GM04503 (cell line): ENCODE data around the gene SSBP2.
A peak's percentile ranks its signal among the peaks of the same experiment; 100 is the strongest.

Experiments used
- DNase-seq: peaks from one replicate; pipeline ENCODE4 v3.0.0-alpha.2; 2012; ENCODE audit warnings: low read depth

SSBP2 gene

DNA sequence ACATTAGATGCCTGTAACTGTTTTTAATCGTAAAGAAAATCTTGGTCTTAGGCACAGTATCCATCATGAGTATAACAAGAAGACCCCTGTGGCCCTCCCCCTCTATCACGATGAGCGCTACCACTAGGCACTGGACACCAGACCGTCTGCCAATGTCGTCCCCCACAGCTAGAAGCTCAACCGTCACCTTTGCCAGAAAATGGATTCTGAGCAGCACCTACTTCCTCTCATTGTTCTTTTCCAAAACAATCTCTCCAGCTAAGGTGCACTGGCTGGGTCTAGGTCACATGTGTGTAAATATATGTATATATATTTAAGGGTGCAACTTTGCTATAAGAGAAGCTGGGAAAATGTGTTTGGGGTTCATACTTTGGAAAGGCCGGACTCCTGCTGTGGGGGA lies 15.7 kb upstream of the SSBP2 start:
- no peak for DNase-seq

- no peak for DNase-seq
These were observed 12.5 kb upstream of the SSBP2 start for GRCh38 chr5:81763294-81763928.

DNA sequence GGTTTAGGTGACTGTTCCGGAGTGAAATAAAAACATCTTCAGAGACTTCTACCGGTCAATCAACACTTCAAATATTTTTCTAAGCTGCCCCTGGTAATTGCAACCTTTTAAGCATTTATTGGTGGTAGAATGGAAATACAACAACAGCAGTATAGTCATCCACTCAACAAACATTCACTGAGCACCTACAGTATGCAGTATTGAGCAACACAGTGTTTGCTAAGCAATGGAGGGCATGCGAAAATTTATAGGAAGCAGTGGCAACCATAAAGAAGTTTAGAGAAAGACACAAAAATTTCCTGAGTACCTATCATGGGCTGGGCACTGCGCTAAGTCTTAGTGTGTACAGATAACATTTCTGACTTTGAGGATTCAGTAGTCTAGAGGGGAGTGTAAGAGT lies 12.0 kb upstream of the SSBP2 start:
- no peak for DNase-seq

GRCh38 chr5:81762401-81762800 lies 11.5 kb upstream of the SSBP2 start:
- no peak for DNase-seq

- no peak for DNase-seq
These were observed 11.1 kb upstream of the SSBP2 start for GRCh38 chr5:81761970-81762369.

GRCh38 chr5:81761270-81761669 lies 10.4 kb upstream of the SSBP2 start:
- DNase-seq: no peak

DNA sequence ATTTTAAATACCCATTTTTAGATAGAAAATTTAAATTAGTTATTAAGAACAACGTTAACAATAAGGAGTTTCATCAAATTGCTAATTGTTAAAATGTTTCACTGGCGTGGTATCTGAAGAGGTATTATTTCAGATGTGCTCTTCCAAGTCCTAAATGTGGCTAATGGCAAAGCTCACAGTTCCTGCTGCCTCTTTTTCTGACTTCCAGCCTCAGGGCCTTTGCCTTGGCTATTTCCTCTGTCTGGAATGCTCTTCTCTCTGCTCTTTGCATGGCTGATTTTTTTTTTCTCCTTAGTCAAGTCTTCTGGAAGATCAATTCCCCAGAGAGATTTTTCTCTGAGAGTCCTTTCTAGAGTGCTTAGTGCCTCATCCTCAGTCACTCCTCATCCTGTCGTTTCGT lies 9.6 kb upstream of the SSBP2 start:
- no peak for DNase-seq

- no peak for DNase-seq
These were observed 8.7 kb upstream of the SSBP2 start for GRCh38 chr5:81759632-81760005.

DNA sequence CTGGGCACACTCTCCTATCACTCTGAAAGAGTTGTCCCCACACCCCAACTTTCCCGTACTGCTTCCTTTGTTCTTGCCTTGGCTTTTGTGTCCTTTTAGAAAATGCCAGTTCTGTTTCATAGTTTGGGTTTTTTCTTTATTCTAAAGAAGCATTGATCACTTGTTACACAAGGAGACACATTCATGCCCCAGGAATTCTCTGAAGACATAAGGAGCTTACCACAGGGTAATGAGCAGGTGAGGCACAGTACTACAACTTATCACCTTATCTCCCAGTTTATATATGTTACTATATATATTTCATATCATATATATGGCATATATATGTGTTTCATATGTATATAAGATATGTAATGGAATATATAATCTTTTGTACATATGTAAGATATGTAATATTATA lies 6.5 kb upstream of the SSBP2 start:
- DNase-seq: no peak

- no peak for DNase-seq
These were observed 5.1 kb upstream of the SSBP2 start for GRCh38 chr5:81756016-81756415.

GRCh38 chr5:81755320-81755719 lies 4.4 kb upstream of the SSBP2 start:
- DNase-seq: peak; percentile 84

DNA sequence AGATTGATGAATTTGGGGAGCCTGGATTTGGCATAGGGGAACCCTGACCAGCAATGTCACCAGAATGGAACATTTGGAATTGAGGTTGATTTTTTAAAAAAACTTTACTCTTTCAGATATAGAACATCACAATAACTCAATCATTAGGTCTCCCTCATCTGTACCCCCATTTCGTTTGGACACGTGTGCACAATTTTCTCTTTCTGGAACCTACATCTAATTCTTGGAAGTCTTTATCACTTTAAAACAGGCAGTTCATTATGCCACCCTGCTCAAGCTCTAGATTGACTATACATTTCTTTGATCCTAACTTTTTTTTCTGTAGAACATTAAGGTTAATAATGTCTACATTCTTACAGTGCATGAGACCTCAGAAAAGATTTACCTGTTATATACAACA lies 3.7 kb upstream of the SSBP2 start:
- no peak for DNase-seq

DNA sequence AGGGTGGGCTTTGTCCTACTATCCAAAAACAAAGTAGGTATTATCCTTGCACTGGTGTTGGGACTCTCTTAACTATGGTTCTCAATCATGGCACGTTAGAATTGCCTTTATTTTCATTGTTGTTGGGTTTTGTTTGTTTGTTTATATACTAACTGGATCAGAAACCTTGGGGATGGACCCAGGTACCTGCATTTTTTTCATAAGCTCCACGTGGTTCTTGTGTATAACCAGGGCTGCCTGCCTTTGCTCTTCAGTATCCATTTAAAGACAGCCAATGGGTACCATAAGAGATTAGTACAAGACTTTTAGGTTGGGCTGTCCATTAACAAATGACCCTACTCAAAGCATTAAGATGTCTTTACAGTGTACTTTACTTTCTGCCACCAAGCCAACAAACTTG lies 2.5 kb upstream of the SSBP2 start:
- no peak for DNase-seq

- DNase-seq: no peak
These were observed 1.7 kb upstream of the SSBP2 start for GRCh38 chr5:81752644-81752963.

- DNase-seq: no peak
These were observed 1.1 kb upstream of the SSBP2 start for GRCh38 chr5:81751836-81752643.

GRCh38 chr5:81750308-81751008 lies 439 bp downstream of the SSBP2 start:
- DNase-seq: no peak

GRCh38 chr5:81749561-81750307 lies 1.2 kb downstream of the SSBP2 start:
- DNase-seq: no peak

- DNase-seq: no peak
These were observed 1.7 kb downstream of the SSBP2 start for GRCh38 chr5:81749192-81749560.

DNA sequence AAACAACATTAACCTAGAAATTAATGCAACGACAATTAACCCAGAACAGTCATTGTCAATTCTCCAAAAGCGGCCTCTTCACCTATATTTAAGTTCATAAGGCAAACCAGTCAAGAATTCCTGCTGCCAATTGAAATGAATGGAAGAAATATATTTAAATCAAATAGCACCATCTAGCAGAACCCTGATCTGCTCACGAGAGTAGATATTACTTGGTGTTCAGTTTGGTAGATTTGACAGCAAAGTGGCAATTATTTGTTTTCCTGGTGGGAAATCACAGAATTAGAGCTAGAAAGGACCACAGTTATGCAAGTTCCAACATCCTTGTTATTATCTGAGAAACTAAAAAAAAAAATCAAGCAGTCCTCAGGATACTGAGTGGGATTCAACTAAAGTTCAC lies 2.3 kb downstream of the SSBP2 start:
- DNase-seq: no peak

DNA sequence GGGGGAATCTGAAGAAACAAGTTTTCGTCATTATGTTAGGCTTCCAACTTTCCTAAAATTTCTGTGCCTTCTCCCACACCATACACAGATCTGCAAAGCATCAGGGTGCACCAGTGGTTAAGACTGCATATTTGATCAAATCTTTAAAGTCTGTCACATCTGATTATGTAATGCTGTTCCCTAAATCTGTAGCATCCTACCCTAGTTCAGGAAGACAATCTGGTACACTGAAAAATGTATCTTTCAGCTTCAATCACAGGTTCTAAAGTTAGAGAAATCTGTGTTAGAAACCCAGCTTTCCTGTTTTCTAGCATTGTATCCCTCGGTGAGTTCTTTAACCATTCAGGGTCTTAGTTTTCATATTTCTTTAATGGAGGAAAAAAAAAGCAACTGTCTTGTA lies 3.9 kb downstream of the SSBP2 start:
- DNase-seq: no peak

DNA sequence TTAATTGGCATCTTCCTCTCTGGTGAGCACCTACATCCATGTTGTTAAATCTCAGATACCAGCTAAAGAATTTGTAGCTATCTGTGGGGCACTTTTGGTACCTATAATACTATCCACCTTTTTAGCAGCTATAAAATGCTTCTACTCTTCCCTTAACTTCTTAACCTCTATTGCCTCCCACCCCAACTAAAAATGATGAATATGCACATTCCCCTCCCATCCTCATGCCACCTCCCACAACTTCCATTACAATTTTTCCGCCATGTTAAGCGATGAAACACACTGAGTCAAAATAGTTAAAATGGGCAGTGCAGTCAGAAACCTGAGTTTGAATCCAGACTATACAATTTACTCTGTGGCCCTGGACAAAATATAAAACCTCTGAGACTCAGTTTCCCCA lies 10.1 kb downstream of the SSBP2 start:
- DNase-seq: no peak

DNA sequence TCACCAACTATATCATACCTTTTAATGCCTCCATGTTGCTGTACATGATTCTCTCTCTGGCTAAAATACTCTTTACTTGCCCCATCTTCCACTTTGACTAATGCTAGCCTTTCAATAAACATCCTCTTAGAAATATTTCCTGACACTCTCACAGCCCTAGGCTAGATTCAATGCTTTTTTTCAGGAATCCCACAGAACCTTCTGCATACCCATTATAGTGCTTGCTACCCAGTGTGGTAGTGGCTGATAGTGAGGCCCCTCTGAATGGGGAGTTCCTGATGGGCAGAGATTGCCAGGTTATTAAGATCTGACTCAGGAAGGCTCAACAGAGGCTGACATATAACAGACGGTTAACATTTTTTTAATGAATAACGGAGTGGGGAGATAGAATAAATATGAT lies 11.6 kb downstream of the SSBP2 start:
- DNase-seq: no peak

GRCh38 chr5:81729276-81729675 lies 21.6 kb downstream of the SSBP2 start:
- no peak for DNase-seq
